ENCODE results near the gene TTC19.

GRCh38 chr17:16066125-16066524, 66.5 kb downstream of the TTC19 start:
- no peak for TF ChIP-seq CTCF (IDR thresholded peaks at IDR 0.05)
- no peak for TF ChIP-seq POLR2A (IDR thresholded peaks at IDR 0.05)
